CD4-positive, alpha-beta T cell (primary cell): ENCODE data around the gene MTNR1A. TPM values are rescaled to one million over a fixed set of nuclear protein-coding genes. Genes with fewer than 3 reads are reported as not detected.

Experiments
- ATAC-seq: fragments of 200-7000 bp; cut with Tn5 transposase; one replicate; pipeline ENCODE4 v1.10.0; 2022; ENCODE audit warnings: mild to moderate bottlenecking; ENCODE audit not compliant: poor library complexity
- CTCF ChIA-PET: fragments of 350-600 bp; sonication (Branson Sonifier 250); formaldehyde crosslinking; loops from one replicate; lab custom pipeline; 2021; ENCODE audit warnings: antibody characterized with exemption, inconsistent platforms; lab: Charles Lee
- POLR2A ChIA-PET: fragments of 350-600 bp; sonication (Branson Sonifier 250); formaldehyde crosslinking; loops from one replicate; lab custom pipeline; 2021; ENCODE audit warnings: antibody characterized with exemption, inconsistent platforms; lab: Charles Lee
- DNase-seq, 14 experiments: peaks; one replicate each; pipeline ENCODE4 v3.0.0-alpha.2; 2013 to 2020; ENCODE audit warnings: mixed read lengths in 2 of 14
- H3K27ac ChIP-seq, 2 donors: one replicate each; pipeline versions ENCODE4 v1.5.1 to v1.7.0; 2013; ENCODE audit warnings: low read length in 2 of 2, low read depth in 1 of 2, mild to moderate bottlenecking in 1 of 2
- H3K27me3 ChIP-seq, 2 experiments: 1 replicate in 1 of 2; 2 replicates in 1 of 2; pipeline versions ENCODE4 v1.6.1 to v1.7.0; 2013; ENCODE audit warnings: low read length in 2 of 2, control low read depth in 1 of 2, mild to moderate bottlenecking in 1 of 2, moderate library complexity in 1 of 2; ENCODE audit not compliant: insufficient read depth in 2 of 2, control insufficient read depth in 1 of 2
- H3K36me3 ChIP-seq: one replicate; pipeline ENCODE4 v1.6.1; 2013; ENCODE audit warnings: low read length, control low read depth; ENCODE audit not compliant: insufficient read depth
- H3K4me1 ChIP-seq: one replicate; pipeline ENCODE4 v1.6.1; 2013; ENCODE audit warnings: low read length, control low read depth; ENCODE audit not compliant: insufficient read depth
- H3K4me3 ChIP-seq: one replicate; pipeline ENCODE4 v1.5.1; 2013; ENCODE audit warnings: mild to moderate bottlenecking, low read length, moderate library complexity
- H3K9me3 ChIP-seq, 2 experiments: 1 replicate in 1 of 2; 2 replicates in 1 of 2; pipeline versions ENCODE4 v1.6.1 to v1.7.0; 2013; ENCODE audit warnings: low read length in 2 of 2, mild to moderate bottlenecking in 2 of 2, control low read depth in 1 of 2, moderate library complexity in 1 of 2; ENCODE audit not compliant: control insufficient read depth in 1 of 2, insufficient read depth in 1 of 2
- H3K27ac Mint-ChIP-seq: one replicate; pipeline ENCODE4 v1.8.0; 2020; ENCODE audit warnings: mixed read lengths
- H3K27me3 Mint-ChIP-seq: one replicate; pipeline ENCODE4 v1.8.0; 2021; ENCODE audit warnings: mixed read lengths
- H3K36me3 Mint-ChIP-seq: one replicate; pipeline ENCODE4 v1.8.0; 2021; ENCODE audit warnings: low read depth, mixed read lengths
- H3K4me1 Mint-ChIP-seq: one replicate; pipeline ENCODE4 v1.8.0; 2021; ENCODE audit warnings: low read depth, mixed read lengths
- H3K4me3 Mint-ChIP-seq: one replicate; pipeline ENCODE4 v1.8.0; 2020; ENCODE audit warnings: mild to moderate bottlenecking, mixed read lengths
- H3K9me3 Mint-ChIP-seq: one replicate; pipeline ENCODE4 v1.8.0; 2020; ENCODE audit warnings: mixed read lengths
- CTCF ChIP-seq: fragments of 200-600 bp; IDR thresholded peaks from one replicate; pipeline ENCODE4 v1.8.0; 2022; ENCODE audit warnings: antibody characterized with exemption, mild to moderate bottlenecking
- intact Hi-C, 2 experiments: fragments of 100-400 bp; cut with DNase I in 1 of 2; cut with micrococcal nuclease in 1 of 2; formaldehyde crosslinking; loops; one replicate each; pipeline versions ENCODE4 v1.15.1 to v1.9.0; 2023 to 2025; cut with DNase I, micrococcal nuclease
- total RNA-seq, 174 experiments: library from RNA in 2 of 174; stranded (reverse) in 2 of 174; gene quantifications; one replicate each; pipeline ENCODE4 v1.2.3 and lab custom pipeline; 2021 to 2026

Gene MTNR1A
- total RNA-seq, 2 experiments from 2014 or later: not detected

- intact Hi-C loops: no loop called here
- Mint-ChIP-seq H3K4me3 (no peak overlapping the region), H3K27ac (no peak overlapping the region), H3K9me3 (no peaks in the 10 kb centered on the region), H3K36me3 (no peaks in the 10 kb centered on the region), H3K4me1 (no peaks in the 10 kb centered on the region), H3K27me3 (peaks cover 5% of the 10 kb centered on the region)
- Histone ChIP-seq H3K27me3 (no peaks in the 10 kb centered on the region), H3K9me3 (no peaks in the 10 kb centered on the region), H3K27ac (no peak overlapping the region), H3K36me3 (no peaks in the 10 kb centered on the region), H3K4me3 (no peak overlapping the region), H3K4me1 (no peaks in the 10 kb centered on the region)
- POLR2A ChIA-PET: no interaction called here
- no peak for DNase-seq
- TF ChIP-seq CTCF: no peak
- no peak for ATAC-seq
- CTCF ChIA-PET: no interaction called here
These were observed 6.4 kb upstream of the MTNR1A start for GRCh38 chr4:186561748-186562147.

- no peaks in the 10 kb centered on the region for H3K36me3 Mint-ChIP-seq
- POLR2A ChIA-PET: no interaction called here
- peaks cover 9% of the 10 kb centered on the region for H3K27me3 Mint-ChIP-seq
- H3K4me3 ChIP-seq: no peak overlapping the region
- CTCF ChIA-PET: no interaction called here
- ATAC-seq: no peak
- H3K4me3 Mint-ChIP-seq: no peak overlapping the region
- no peaks in the 10 kb centered on the region for H3K36me3 ChIP-seq
- no peak overlapping the region for H3K27ac ChIP-seq
- DNase-seq: no peak
- peaks cover 1 to 4% of the 10 kb centered on the region in 2 experiments for H3K27me3 ChIP-seq
- H3K4me1 ChIP-seq: no peaks in the 10 kb centered on the region
- peaks cover 0 to under 1% of the 10 kb centered on the region in 2 experiments for H3K9me3 ChIP-seq
- H3K4me1 Mint-ChIP-seq: no peaks in the 10 kb centered on the region
- TF ChIP-seq CTCF: no peak
- intact Hi-C loops: no loop called here
- no peaks in the 10 kb centered on the region for H3K9me3 Mint-ChIP-seq
- H3K27ac Mint-ChIP-seq: no peak overlapping the region
These were observed 5.3 kb upstream of the MTNR1A start for GRCh38 chr4:186560647-186561046.

GRCh38 chr4:186557486-186557885 lies 2.1 kb upstream of the MTNR1A start:
- no peak for ATAC-seq
- H3K36me3 Mint-ChIP-seq: no peaks in the 10 kb centered on the region
- CTCF ChIA-PET: interaction anchor here (0.5 kb wide), 1 partner anchor 1984 kb away, joined by 3 read pairs; no protein-coding TSS in a partner anchor

More at GRCh38 chr4:186557486-186557885, 2.1 kb upstream of the MTNR1A start:
- H3K4me3 Mint-ChIP-seq: no peak overlapping the region
- no peak for TF ChIP-seq CTCF
- Histone ChIP-seq H3K36me3 (no peaks in the 10 kb centered on the region), H3K4me1 (no peaks in the 10 kb centered on the region), H3K4me3 (no peak overlapping the region), H3K27ac (no peak overlapping the region), H3K27me3 (peaks cover 13 to 22% of the 10 kb centered on the region in 2 experiments), H3K9me3 (peaks cover 0 to 7% of the 10 kb centered on the region in 2 experiments)
- H3K27me3 Mint-ChIP-seq: peaks cover 31% of the 10 kb centered on the region
- no peaks in the 10 kb centered on the region for H3K4me1 Mint-ChIP-seq
- POLR2A ChIA-PET: no interaction called here
- H3K9me3 Mint-ChIP-seq: no peaks in the 10 kb centered on the region
- H3K27ac Mint-ChIP-seq: no peak overlapping the region
- intact Hi-C loops: no loop called here
- no peak for DNase-seq
